SU-DHL-6 (cell line): ENCODE data around the gene ARID5B.

ENCODE experiments used
- H2AFZ ChIP-seq: fragments of 200-600 bp; sonication (generic); 2 replicates; pipeline ENCODE4 v1.6.1; 2014; ENCODE audit warnings: low read depth, mild to moderate bottlenecking, moderate library complexity, mixed read lengths, antibody characterized with exemption, low read length; ENCODE audit not compliant: severe bottlenecking
- H3F3A ChIP-seq: fragments of 200-600 bp; shearing (Covaris generic); 2 replicates; pipeline ENCODE4 v1.6.0; 2016; ENCODE audit warnings: antibody characterized with exemption, mild to moderate bottlenecking; ENCODE audit not compliant: insufficient read depth
- H3K27ac ChIP-seq: fragments of 200-600 bp; sonication (generic); 2 replicates; pipeline ENCODE4 v1.5.1; 2016; ENCODE audit warnings: low read depth, mild to moderate bottlenecking, low read length, moderate library complexity, mixed read lengths
- H3K27me3 ChIP-seq: fragments of 200-600 bp; sonication (generic), shearing (Covaris generic); 2 replicates; pipeline ENCODE4 v1.6.0; 2014; ENCODE audit warnings: mild to moderate bottlenecking, low read length
- H3K36me3 ChIP-seq: fragments of 200-600 bp; sonication (generic); 2 replicates; pipeline ENCODE4 v1.6.1; 2014; ENCODE audit warnings: mild to moderate bottlenecking, low read length, mixed read lengths
- H3K4me2 ChIP-seq: fragments of 300-600, 200-600 bp; shearing (Covaris generic), sonication (generic); 2 replicates; pipeline ENCODE4 v1.6.0; 2014; ENCODE audit warnings: low read length, low read depth, mild to moderate bottlenecking; ENCODE audit not compliant: poor library complexity, severe bottlenecking
- H3K4me3 ChIP-seq: fragments of 200-600 bp; sonication (generic); 2 replicates; pipeline ENCODE4 v1.5.1; 2014; ENCODE audit warnings: antibody characterized with exemption, low read length, mild to moderate bottlenecking, mixed read lengths; ENCODE audit not compliant: insufficient read depth, poor library complexity, severe bottlenecking
- H3K79me2 ChIP-seq: fragments of 200-600 bp; sonication (generic); 2 replicates; pipeline ENCODE4 v1.6.1; 2014; ENCODE audit warnings: mild to moderate bottlenecking, low read length, moderate library complexity; ENCODE audit not compliant: insufficient read depth
- H3K9ac ChIP-seq: fragments of 200-600 bp; sonication (generic); 2 replicates; pipeline ENCODE4 v1.7.0; 2014; ENCODE audit warnings: mild to moderate bottlenecking, low read length
- H3K9me2 ChIP-seq: fragments of 200-600 bp; sonication (generic); replicated peaks from 2 replicates; pipeline ENCODE4 v1.6.1; 2014; ENCODE audit warnings: low read length; ENCODE audit not compliant: insufficient read depth
- H3K9me3 ChIP-seq: fragments of 200-600 bp; sonication (generic); 2 replicates; pipeline ENCODE4 v1.6.1; 2014; ENCODE audit warnings: low read length, mixed read lengths; ENCODE audit not compliant: insufficient read depth
- H4K20me1 ChIP-seq: fragments of 200-600 bp; sonication (generic); 2 replicates; pipeline ENCODE4 v1.6.1; 2014; ENCODE audit warnings: low read depth, mild to moderate bottlenecking, antibody characterized with exemption, low read length, moderate library complexity, mixed read lengths
- EZH2phosphoT487 ChIP-seq: fragments of 200-600 bp; sonication (generic), shearing (Covaris generic); conservative IDR thresholded peaks from 2 replicates; pipeline ENCODE4 v1.6.1; 2018; ENCODE audit warnings: mild to moderate bottlenecking, antibody characterized with exemption, low read length, moderate library complexity, mixed read lengths
- TF ChIP-seq, protein P1 (sequence below): fragments of 200-600 bp; sonication (generic); IDR thresholded peaks from one replicate; pipeline ENCODE4 v1.5.1; 2017; ENCODE audit warnings: antibody characterized with exemption, mild to moderate bottlenecking, low read length, moderate library complexity; ENCODE audit not compliant: insufficient read depth, poor library complexity, severe bottlenecking

ARID5B gene

GRCh38 chr10:61992671-61993668, 91.5 kb downstream of the ARID5B start:
- peak overlapping the region; percentile 14 for H3K4me3 ChIP-seq
- H3K9me3 ChIP-seq, result no peaks in the 10 kb centered on the region
- H3K4me2 ChIP-seq, result peak overlapping the region; percentile 64
- H3K27ac ChIP-seq, result peak overlapping the region; percentile 99
- peak overlapping the region; percentile 47 for H3K9ac ChIP-seq
- no peak overlapping the region for H2AFZ ChIP-seq
- no peaks in the 10 kb centered on the region for H3K27me3 ChIP-seq
- H3K79me2 ChIP-seq, result peaks cover 88% of the 10 kb centered on the region
- H3K36me3 ChIP-seq, result no peaks in the 10 kb centered on the region
- TF ChIP-seq, protein P1, sequence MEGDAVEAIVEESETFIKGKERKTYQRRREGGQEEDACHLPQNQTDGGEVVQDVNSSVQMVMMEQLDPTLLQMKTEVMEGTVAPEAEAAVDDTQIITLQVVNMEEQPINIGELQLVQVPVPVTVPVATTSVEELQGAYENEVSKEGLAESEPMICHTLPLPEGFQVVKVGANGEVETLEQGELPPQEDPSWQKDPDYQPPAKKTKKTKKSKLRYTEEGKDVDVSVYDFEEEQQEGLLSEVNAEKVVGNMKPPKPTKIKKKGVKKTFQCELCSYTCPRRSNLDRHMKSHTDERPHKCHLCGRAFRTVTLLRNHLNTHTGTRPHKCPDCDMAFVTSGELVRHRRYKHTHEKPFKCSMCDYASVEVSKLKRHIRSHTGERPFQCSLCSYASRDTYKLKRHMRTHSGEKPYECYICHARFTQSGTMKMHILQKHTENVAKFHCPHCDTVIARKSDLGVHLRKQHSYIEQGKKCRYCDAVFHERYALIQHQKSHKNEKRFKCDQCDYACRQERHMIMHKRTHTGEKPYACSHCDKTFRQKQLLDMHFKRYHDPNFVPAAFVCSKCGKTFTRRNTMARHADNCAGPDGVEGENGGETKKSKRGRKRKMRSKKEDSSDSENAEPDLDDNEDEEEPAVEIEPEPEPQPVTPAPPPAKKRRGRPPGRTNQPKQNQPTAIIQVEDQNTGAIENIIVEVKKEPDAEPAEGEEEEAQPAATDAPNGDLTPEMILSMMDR, result no peak
- no peak for TF ChIP-seq EZH2phosphoT487
- H3K9me2 ChIP-seq, result no peaks in the 10 kb centered on the region
- no peaks in the 10 kb centered on the region for H4K20me1 ChIP-seq
- H3F3A ChIP-seq, result peaks cover 74% of the 10 kb centered on the region

GRCh38 chr10:61993711-61994401, 92.4 kb downstream of the ARID5B start:
- H4K20me1 ChIP-seq, result no peaks in the 10 kb centered on the region
- no peaks in the 10 kb centered on the region for H3K27me3 ChIP-seq
- no peaks in the 10 kb centered on the region for H3K9me2 ChIP-seq
- no peak overlapping the region for H2AFZ ChIP-seq
- peak overlapping the region; percentile 99 for H3K27ac ChIP-seq
- peaks cover 67% of the 10 kb centered on the region for H3F3A ChIP-seq
- peak overlapping the region; percentile 64 for H3K4me2 ChIP-seq
- H3K36me3 ChIP-seq, result no peaks in the 10 kb centered on the region
- peak overlapping the region; percentile 47 for H3K9ac ChIP-seq
- peak overlapping the region; percentile 14 for H3K4me3 ChIP-seq
- no peak for TF ChIP-seq EZH2phosphoT487
- TF ChIP-seq, protein P1, result no peak
- H3K9me3 ChIP-seq, result no peaks in the 10 kb centered on the region
- peaks cover 94% of the 10 kb centered on the region for H3K79me2 ChIP-seq

DNA sequence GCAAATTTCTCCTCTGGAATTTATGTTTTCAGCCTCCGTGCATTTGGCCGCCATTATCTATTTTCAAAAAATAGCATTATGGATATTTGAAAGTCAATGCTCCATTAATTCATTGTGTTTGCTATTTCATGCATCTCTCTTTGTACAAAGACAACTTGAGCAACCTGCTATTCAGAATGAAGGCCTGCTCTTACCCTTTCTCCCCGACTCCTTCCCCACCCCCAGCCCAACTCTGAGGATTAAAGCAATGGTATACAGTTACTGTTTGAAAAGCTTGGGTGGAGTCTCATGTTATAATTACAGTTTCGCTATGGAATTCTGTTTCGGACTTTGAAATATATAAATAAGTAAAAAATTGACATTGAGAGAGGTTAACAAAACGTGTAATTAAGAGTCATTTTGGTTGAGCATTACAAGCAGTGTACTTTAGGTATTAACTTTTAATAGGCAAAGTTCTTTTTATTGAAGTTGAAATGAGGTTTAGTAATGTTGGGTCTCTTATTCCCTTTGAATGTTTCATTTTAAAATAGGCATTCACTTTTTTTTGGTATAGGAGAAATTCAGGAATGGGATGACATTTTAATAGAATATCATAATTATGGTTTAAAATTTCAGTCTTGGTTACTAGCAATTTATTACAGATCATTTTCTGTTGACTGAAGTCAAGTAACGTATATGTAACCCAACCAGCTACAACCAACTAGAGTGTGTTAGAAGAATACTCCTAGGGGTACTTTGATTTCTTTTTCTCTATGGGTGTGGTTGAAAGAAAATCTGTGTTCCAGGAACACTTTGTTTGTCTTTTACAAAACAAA, 93.1 kb downstream of the ARID5B start:
- Histone ChIP-seq H3F3A (peaks cover 60% of the 10 kb centered on the region), H3K4me2 (peak overlapping the region; percentile 64), H3K4me3 (peak overlapping the region; percentile 14), H4K20me1 (no peaks in the 10 kb centered on the region), H3K79me2 (peaks cover 94% of the 10 kb centered on the region), H3K9ac (peak overlapping the region; percentile 47), H3K36me3 (no peaks in the 10 kb centered on the region), H3K27me3 (no peaks in the 10 kb centered on the region), H2AFZ (no peak overlapping the region), H3K9me2 (no peaks in the 10 kb centered on the region), H3K27ac (peak overlapping the region; percentile 99), H3K9me3 (no peaks in the 10 kb centered on the region)
- TF ChIP-seq EZH2phosphoT487, result no peak
- TF ChIP-seq, protein P1, result no peak
